HL-60/S4 treated with retinoic acid at 250 ng/mL for 4 days and 3 days (cell line): ENCODE results near the gene PLA2G4B.

Experiments
- in situ Hi-C: fragments of 300-500 bp; cut with MboI; formaldehyde crosslinking; loops from 2 replicates; pipeline ENCODE4 v1.7.0; 2022; ENCODE audit warnings: low sequenced_read_pairs

The PLA2G4B gene

GRCh38 chr15:41809121-41809520 lies 29.5 kb upstream of the PLA2G4B start:
- in situ Hi-C loops: no loop called here

- in situ Hi-C loops: no loop called here
These were observed 29.0 kb upstream of the PLA2G4B start for GRCh38 chr15:41809526-41810220.

GRCh38 chr15:41810651-41811431 lies 27.8 kb upstream of the PLA2G4B start:
- in situ Hi-C loops: no loop called here

GRCh38 chr15:41811432-41812195 lies 27.0 kb upstream of the PLA2G4B start:
- in situ Hi-C loops: no loop called here

- in situ Hi-C loops: no loop called here
These were observed 25.7 kb upstream of the PLA2G4B start for GRCh38 chr15:41812820-41813375.

- in situ Hi-C loops: no loop called here
These were observed 25.2 kb upstream of the PLA2G4B start for GRCh38 chr15:41813426-41813825.

GRCh38 chr15:41814534-41814933 lies 24.1 kb upstream of the PLA2G4B start:
- in situ Hi-C loops: no loop called here

GRCh38 chr15:41816788-41817187 lies 21.9 kb upstream of the PLA2G4B start:
- in situ Hi-C loops: no loop called here

GRCh38 chr15:41817327-41817726 lies 21.3 kb upstream of the PLA2G4B start:
- in situ Hi-C loops: no loop called here

- in situ Hi-C loops: no loop called here
These were observed 20.9 kb upstream of the PLA2G4B start for GRCh38 chr15:41817781-41818180.

GRCh38 chr15:41819455-41820050 lies 19.1 kb upstream of the PLA2G4B start:
- in situ Hi-C loops: no loop called here

GRCh38 chr15:41820791-41821423 lies 17.7 kb upstream of the PLA2G4B start:
- in situ Hi-C loops: no loop called here

- in situ Hi-C loops: no loop called here
These were observed 16.8 kb upstream of the PLA2G4B start for GRCh38 chr15:41821831-41822230.

- in situ Hi-C loops: no loop called here
These were observed 16.2 kb upstream of the PLA2G4B start for GRCh38 chr15:41822471-41822870.

GRCh38 chr15:41822957-41823356 lies 15.7 kb upstream of the PLA2G4B start:
- in situ Hi-C loops: no loop called here

GRCh38 chr15:41823502-41823901 lies 15.1 kb upstream of the PLA2G4B start:
- in situ Hi-C loops: no loop called here

GRCh38 chr15:41824062-41824745 lies 14.4 kb upstream of the PLA2G4B start:
- in situ Hi-C loops: no loop called here

GRCh38 chr15:41825145-41825544 lies 13.5 kb upstream of the PLA2G4B start:
- in situ Hi-C loops: no loop called here

- in situ Hi-C loops: no loop called here
These were observed 12.8 kb upstream of the PLA2G4B start for GRCh38 chr15:41825572-41826535.
